Measurements from ENCODE around the gene RAPGEF5.

DNA sequence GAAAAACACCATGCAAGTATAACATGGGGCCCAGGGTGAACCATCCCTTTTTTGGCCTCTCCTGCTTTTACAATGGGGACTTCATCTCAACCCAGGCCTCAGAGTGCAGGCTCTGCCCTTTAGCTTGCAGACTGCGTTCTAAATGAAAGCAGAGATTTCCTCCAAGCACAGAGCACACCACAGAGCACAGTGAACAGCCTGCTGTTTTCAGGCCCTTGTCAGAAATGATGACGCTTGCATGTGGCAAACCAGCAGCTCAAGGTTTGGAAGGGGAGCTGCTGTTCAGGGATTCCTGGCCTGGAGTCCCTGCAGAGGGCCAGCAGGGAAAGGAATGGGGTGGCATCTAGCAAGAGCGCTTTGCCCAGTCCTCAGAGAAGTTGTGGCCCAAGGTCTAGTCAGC lies 243.9 kb downstream of the RAPGEF5 start:
- TF ChIP-seq YY1 (IDR thresholded peaks at IDR 0.05; ENCODE audit: insufficient read depth, insufficient read length), result no peak
- no peak for TF ChIP-seq ZNF274 (IDR thresholded peaks at IDR 0.05; ENCODE audit: low read depth, low read length)
- no peak for TF ChIP-seq SUZ12 (IDR thresholded peaks at IDR 0.05; ENCODE audit: extremely low read depth, insufficient read depth, insufficient read length)

All from NT2/D1 (cell line).